KOPT-K1 (cell line): ENCODE measurements around the gene TTLL11.
"Not testable (repeated sequence)": the region's sequence is repeated elsewhere in the genome, so short reads cannot be mapped to it uniquely, and the experiment has no call there.

Experiments used
- H3K27ac ChIP-seq: fragments of 200-600 bp; sonication (generic); 2 replicates; pipeline ENCODE4 v1.5.1; 2016; ENCODE audit warnings: antibody characterized with exemption, mild to moderate bottlenecking, low read depth, low read length; ENCODE audit not compliant: poor library complexity, severe bottlenecking
- H3K36me3 ChIP-seq: fragments of 200-600 bp; sonication (generic); 2 replicates; pipeline ENCODE4 v1.5.1; 2017; ENCODE audit warnings: antibody characterized with exemption, mild to moderate bottlenecking, low read length, moderate library complexity; ENCODE audit not compliant: insufficient read depth
- H3K9me3 ChIP-seq: fragments of 200-600 bp; sonication (generic); 2 replicates; pipeline ENCODE4 v1.5.1; 2017; ENCODE audit warnings: antibody characterized with exemption, low read length, mild to moderate bottlenecking; ENCODE audit not compliant: insufficient read depth, poor library complexity, severe bottlenecking

The TTLL11 gene

DNA sequence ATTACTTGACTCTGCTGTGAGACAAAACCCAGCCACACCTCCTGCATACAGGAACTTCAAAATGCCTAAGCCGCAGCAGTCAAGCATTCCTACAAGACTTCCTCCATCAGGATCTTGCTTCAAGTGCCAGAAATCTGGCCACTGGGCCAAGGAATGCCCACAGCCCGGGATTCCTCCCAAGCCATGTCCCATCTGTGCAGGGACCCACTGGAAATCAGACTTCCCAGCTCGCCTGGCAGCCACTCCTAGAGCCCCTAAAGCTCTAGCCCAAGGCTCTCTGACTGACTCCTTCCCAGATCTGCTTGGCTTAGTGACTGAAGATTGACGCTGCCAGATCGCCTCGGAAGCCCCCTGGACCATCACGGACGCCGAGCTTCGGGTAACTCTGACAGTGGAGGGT, 300.6 kb downstream of the TTLL11 start:
- H3K9me3 ChIP-seq, H3K27ac ChIP-seq, H3K36me3 ChIP-seq: not testable (repeated sequence)

- Histone ChIP-seq H3K27ac (no peak overlapping the region), H3K36me3 (no peaks in the 10 kb centered on the region), H3K9me3 (no peaks in the 10 kb centered on the region)
Observed at GRCh38 chr9:121790841-121791240, 302.3 kb downstream of the TTLL11 start.

DNA sequence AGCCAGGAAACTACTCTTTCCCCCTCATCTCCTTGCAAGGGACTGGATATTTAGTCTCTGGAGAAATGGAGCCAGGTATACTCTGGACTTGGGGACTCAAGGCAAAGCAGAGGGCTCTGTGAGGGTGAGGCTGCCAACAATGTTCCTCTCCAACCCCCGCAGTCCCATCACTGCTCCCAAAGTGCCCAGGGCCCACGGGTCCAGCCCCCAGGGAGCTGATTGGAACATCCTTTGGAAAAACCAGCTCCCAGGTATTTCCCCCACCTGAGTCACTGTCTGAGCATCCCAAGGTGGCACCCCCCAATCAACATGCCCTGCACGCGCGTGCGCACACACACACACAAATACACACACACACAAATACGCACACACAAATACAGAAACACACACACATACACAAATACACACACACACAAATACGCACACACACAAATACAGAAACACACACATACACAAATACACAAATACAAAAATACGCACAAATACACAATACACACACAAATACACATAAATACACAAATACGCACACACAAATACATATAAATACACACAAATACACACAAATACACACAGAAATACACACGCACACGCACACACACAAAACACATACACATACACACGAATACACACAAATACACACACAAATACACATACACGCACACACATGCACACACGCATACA, 304.3 kb downstream of the TTLL11 start:
- Histone ChIP-seq H3K36me3 (no peaks in the 10 kb centered on the region), H3K9me3 (no peaks in the 10 kb centered on the region), H3K27ac (no peak overlapping the region)

GRCh38 chr9:121786998-121787422, 306.1 kb downstream of the TTLL11 start:
- no peak overlapping the region for H3K27ac ChIP-seq
- H3K9me3 ChIP-seq = no peaks in the 10 kb centered on the region
- H3K36me3 ChIP-seq = no peaks in the 10 kb centered on the region

DNA sequence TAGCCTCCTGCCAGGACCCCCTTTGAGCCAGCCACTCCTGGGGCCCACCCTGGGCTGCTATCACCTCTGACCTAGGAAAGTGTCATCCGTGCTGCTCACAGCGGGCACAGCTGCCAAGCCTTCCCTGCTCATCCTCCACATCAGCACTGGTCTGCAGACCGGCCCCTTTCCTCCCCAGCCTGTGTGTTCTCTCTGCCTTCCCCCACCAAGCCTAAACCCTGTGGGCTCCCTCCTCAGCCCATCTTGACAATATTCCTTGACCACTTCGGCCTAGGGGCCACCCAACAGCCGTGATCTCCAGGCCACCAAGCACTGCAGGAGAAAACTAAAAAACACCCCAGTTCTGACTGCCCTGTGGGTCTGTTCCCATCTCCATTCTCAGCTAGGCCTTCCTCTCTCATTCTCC, 306.6 kb downstream of the TTLL11 start:
- H3K27ac ChIP-seq = no peak overlapping the region
- H3K9me3 ChIP-seq = no peaks in the 10 kb centered on the region
- H3K36me3 ChIP-seq = no peaks in the 10 kb centered on the region

GRCh38 chr9:121785673-121786542, 307.2 kb downstream of the TTLL11 start:
- H3K36me3 ChIP-seq = no peaks in the 10 kb centered on the region
- H3K27ac ChIP-seq = no peak overlapping the region
- no peaks in the 10 kb centered on the region for H3K9me3 ChIP-seq

- peak overlapping the region; percentile 81 for H3K27ac ChIP-seq
- H3K9me3 ChIP-seq = no peaks in the 10 kb centered on the region
- no peaks in the 10 kb centered on the region for H3K36me3 ChIP-seq
Observed at GRCh38 chr9:121784731-121785411, 308.2 kb downstream of the TTLL11 start.

- Histone ChIP-seq H3K27ac (peak overlapping the region; percentile 81), H3K9me3 (no peaks in the 10 kb centered on the region), H3K36me3 (no peaks in the 10 kb centered on the region)
Observed at GRCh38 chr9:121783521-121784507, 309.3 kb downstream of the TTLL11 start.

DNA sequence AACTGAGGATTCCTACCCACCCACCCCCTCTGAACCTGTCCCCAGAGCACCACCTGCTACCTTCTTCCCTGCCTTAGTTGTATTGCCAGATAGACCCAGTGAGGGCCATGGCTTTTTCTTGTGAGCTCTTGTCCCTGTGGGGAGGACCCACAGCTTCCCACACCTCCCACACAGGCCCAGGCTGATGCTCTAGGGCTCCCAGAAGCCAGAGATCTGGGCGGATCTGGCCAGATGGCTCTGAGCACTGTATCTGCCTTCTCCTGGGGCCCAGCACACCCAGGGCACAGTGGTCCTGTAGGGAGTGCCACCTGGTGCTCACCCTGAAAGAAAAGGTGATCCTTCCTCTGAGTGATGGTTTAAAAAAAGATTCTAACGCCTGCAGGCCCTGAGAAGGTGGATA, 310.0 kb downstream of the TTLL11 start:
- Histone ChIP-seq H3K9me3 (no peaks in the 10 kb centered on the region), H3K27ac (peak overlapping the region; percentile 81), H3K36me3 (no peaks in the 10 kb centered on the region)

GRCh38 chr9:121782514-121783110, 310.5 kb downstream of the TTLL11 start:
- Histone ChIP-seq H3K36me3 (no peaks in the 10 kb centered on the region), H3K9me3 (no peaks in the 10 kb centered on the region), H3K27ac (peak overlapping the region; percentile 81)

- no peaks in the 10 kb centered on the region for H3K36me3 ChIP-seq
- no peak overlapping the region for H3K27ac ChIP-seq
- no peaks in the 10 kb centered on the region for H3K9me3 ChIP-seq
Observed at GRCh38 chr9:121781701-121782464, 311.2 kb downstream of the TTLL11 start.

DNA sequence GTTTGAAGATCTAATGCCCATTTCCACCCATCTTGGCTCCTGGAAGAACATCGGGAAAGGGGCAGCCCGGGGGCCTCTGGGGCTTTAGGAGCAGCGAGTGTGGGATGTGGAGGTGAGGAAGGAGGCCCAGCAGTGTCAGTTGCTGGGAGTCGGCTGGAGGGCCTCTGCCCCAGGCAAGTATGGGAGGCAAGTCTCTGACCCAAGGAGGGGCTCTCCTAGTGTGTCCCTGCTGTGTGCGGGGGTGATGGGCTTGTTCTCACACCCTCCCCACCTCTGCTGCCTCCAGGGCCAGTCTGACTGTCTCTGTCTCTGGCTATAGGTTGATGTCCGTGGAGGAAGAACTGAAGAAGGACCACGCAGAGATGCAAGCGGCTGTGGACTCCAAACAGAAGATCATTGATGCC, 312.0 kb downstream of the TTLL11 start:
- no peaks in the 10 kb centered on the region for H3K36me3 ChIP-seq
- no peaks in the 10 kb centered on the region for H3K9me3 ChIP-seq
- no peak overlapping the region for H3K27ac ChIP-seq

- H3K36me3 ChIP-seq = no peaks in the 10 kb centered on the region
- H3K9me3 ChIP-seq = no peaks in the 10 kb centered on the region
- no peak overlapping the region for H3K27ac ChIP-seq
Observed at GRCh38 chr9:121780177-121781040, 312.7 kb downstream of the TTLL11 start.
